Measurements from ENCODE around the gene MAST4.

Gene MAST4

GRCh38 chr5:66647146-66647856 lies 51.1 kb downstream of the MAST4 start:
- H3K27me3 ChIP-seq (ENCODE audit: low read depth, low read length): no peaks in the 10 kb centered on the region

GRCh38 chr5:66652818-66653217 lies 56.6 kb downstream of the MAST4 start:
- no peak overlapping the region for H3K4me3 ChIP-seq (ENCODE audit: low read length)
- no peaks in the 10 kb centered on the region for H3K79me2 ChIP-seq (ENCODE audit: low read length)
- H2AFZ ChIP-seq (ENCODE audit: low read depth, low read length): no peak overlapping the region
- H3K27me3 ChIP-seq (ENCODE audit: low read depth, low read length): no peaks in the 10 kb centered on the region
- TF ChIP-seq CTCF (IDR thresholded peaks at IDR 0.05; ENCODE audit: low read depth, low read length) (no peak), EZH2phosphoT487 (IDR thresholded peaks at IDR 0.05; ENCODE audit: low read depth) (no peak)
- no peaks in the 10 kb centered on the region for H3K4me1 ChIP-seq (ENCODE audit: low read length)
- H3K27ac ChIP-seq (ENCODE audit: low read length): no peak overlapping the region
- no peaks in the 10 kb centered on the region for H4K20me1 ChIP-seq (ENCODE audit: insufficient read depth, low read length)
- no peaks in the 10 kb centered on the region for H3K9me3 ChIP-seq (ENCODE audit: insufficient read depth, low read length)
- no peak overlapping the region for H3K4me2 ChIP-seq (ENCODE audit: low read length)
- H3K36me3 ChIP-seq (replicated peaks; ENCODE audit: low read depth, low read length): no peaks in the 10 kb centered on the region
- H3K9ac ChIP-seq (ENCODE audit: low read length): no peak overlapping the region

More at GRCh38 chr5:66647146-66647856, 51.1 kb downstream of the MAST4 start:
- Histone ChIP-seq H4K20me1 (ENCODE audit: insufficient read depth, low read length) (no peaks in the 10 kb centered on the region), H3K4me3 (ENCODE audit: low read length) (no peak overlapping the region), H3K36me3 (replicated peaks; ENCODE audit: low read depth, low read length) (no peaks in the 10 kb centered on the region), H3K4me1 (ENCODE audit: low read length) (no peaks in the 10 kb centered on the region), H2AFZ (ENCODE audit: low read depth, low read length) (no peak overlapping the region), H3K9ac (ENCODE audit: low read length) (no peak overlapping the region), H3K27ac (ENCODE audit: low read length) (no peak overlapping the region), H3K9me3 (ENCODE audit: insufficient read depth, low read length) (no peaks in the 10 kb centered on the region), H3K79me2 (ENCODE audit: low read length) (no peaks in the 10 kb centered on the region), H3K4me2 (ENCODE audit: low read length) (no peak overlapping the region)
- TF ChIP-seq EZH2phosphoT487 (IDR thresholded peaks at IDR 0.05; ENCODE audit: low read depth): no peak
- no peak for TF ChIP-seq CTCF (IDR thresholded peaks at IDR 0.05; ENCODE audit: low read depth, low read length)

GRCh38 chr5:66653325-66653724 lies 57.1 kb downstream of the MAST4 start:
- Histone ChIP-seq H3K9me3 (ENCODE audit: insufficient read depth, low read length) (no peaks in the 10 kb centered on the region), H3K27ac (ENCODE audit: low read length) (no peak overlapping the region), H3K4me1 (ENCODE audit: low read length) (no peaks in the 10 kb centered on the region), H3K36me3 (replicated peaks; ENCODE audit: low read depth, low read length) (no peaks in the 10 kb centered on the region), H3K4me2 (ENCODE audit: low read length) (no peak overlapping the region), H3K9ac (ENCODE audit: low read length) (no peak overlapping the region), H3K79me2 (ENCODE audit: low read length) (no peaks in the 10 kb centered on the region), H3K4me3 (ENCODE audit: low read length) (no peak overlapping the region), H3K27me3 (ENCODE audit: low read depth, low read length) (no peaks in the 10 kb centered on the region), H2AFZ (ENCODE audit: low read depth, low read length) (no peak overlapping the region), H4K20me1 (ENCODE audit: insufficient read depth, low read length) (no peaks in the 10 kb centered on the region)
- no peak for TF ChIP-seq CTCF (IDR thresholded peaks at IDR 0.05; ENCODE audit: low read depth, low read length)

- Histone ChIP-seq H3K27me3 (ENCODE audit: low read depth, low read length) (no peaks in the 10 kb centered on the region), H2AFZ (ENCODE audit: low read depth, low read length) (no peak overlapping the region), H3K4me3 (ENCODE audit: low read length) (no peak overlapping the region), H3K4me2 (ENCODE audit: low read length) (no peak overlapping the region), H3K27ac (ENCODE audit: low read length) (no peak overlapping the region), H3K79me2 (ENCODE audit: low read length) (no peaks in the 10 kb centered on the region), H3K9ac (ENCODE audit: low read length) (no peak overlapping the region), H3K9me3 (ENCODE audit: insufficient read depth, low read length) (no peaks in the 10 kb centered on the region), H3K36me3 (replicated peaks; ENCODE audit: low read depth, low read length) (no peaks in the 10 kb centered on the region), H3K4me1 (ENCODE audit: low read length) (no peaks in the 10 kb centered on the region), H4K20me1 (ENCODE audit: insufficient read depth, low read length) (no peaks in the 10 kb centered on the region)
- TF ChIP-seq EZH2phosphoT487 (IDR thresholded peaks at IDR 0.05; ENCODE audit: low read depth) (no peak), CTCF (IDR thresholded peaks at IDR 0.05; ENCODE audit: low read depth, low read length) (no peak)
Measured at GRCh38 chr5:66655395-66656324, 59.5 kb downstream of the MAST4 start.

Measured in OCI-LY3 (cell line).